ENCODE measurements around the gene ABCA6. TPM values are rescaled to one million over a fixed set of nuclear protein-coding genes. Genes with fewer than 3 reads are reported as not detected.

Gene ABCA6
- total and polyA plus RNA-seq, 2 of the 13 experiments (the other 11 are each of a cell fraction or from before 2014, with no cell fraction given) = 0.05 to 0.11 TPM

GRCh38 chr17:69042308-69042707, 99.4 kb downstream of the ABCA6 start (continued):
- TF ChIP-seq HHEX (CRISPR knock-in tag; IDR thresholded peaks at IDR 0.05) (no peak), SRSF4 (IDR thresholded peaks at IDR 0.05; ENCODE audit: low read depth, low read length, poor library complexity, severe bottlenecking) (no peak), ZNF512B (CRISPR knock-in tag; IDR thresholded peaks at IDR 0.05; ENCODE audit: borderline replicate concordance) (no peak), MED1 (CRISPR knock-in tag; IDR thresholded peaks at IDR 0.05) (peak; percentile 35; the same call in 1 of the 2 replicates), ZNF17 (CRISPR knock-in tag; IDR thresholded peaks at IDR 0.05) (no peak), ZNF276 (CRISPR knock-in tag; IDR thresholded peaks at IDR 0.05; ENCODE audit: low read depth) (no peak), KLF16 (CRISPR knock-in tag; IDR thresholded peaks at IDR 0.05) (no peak)

GRCh38 chr17:69031839-69032238, 109.9 kb downstream of the ABCA6 start:
- Histone ChIP-seq H3K27ac (ENCODE audit: extremely low read length, insufficient read depth, low read length) (no peak overlapping the region), H2AFZ (ENCODE audit: low read length) (peak overlapping the region; percentile 48), H3K36me3 (replicated peaks in 1 of 2; ENCODE audit: control insufficient read depth in 1 of 2, insufficient read depth in 2 of 2, low read length in 2 of 2) (no peaks in the 10 kb centered on the region), H3K79me2 (ENCODE audit: insufficient read depth, low read length) (no peaks in the 10 kb centered on the region), H3K4me2 (ENCODE audit: low read depth, low read length) (0 out of 2 replicates have a peak overlapping the region, but pooled peaks have one; percentile 10), H3K4me3 (replicated peaks in 1 of 3; ENCODE audit: insufficient read depth in 1 of 3, low read depth in 2 of 3, low read length in 3 of 3) (no peak overlapping the region), H3K9me3 (ENCODE audit: low read length) (peaks cover 4% of the 10 kb centered on the region; the same call in 1 of the 2 replicates), H4K20me1 (ENCODE audit: insufficient read depth, low read length) (no peaks in the 10 kb centered on the region), H3K9ac (ENCODE audit: insufficient read depth, low read depth, low read length) (no peak overlapping the region), H3K27me3 (ENCODE audit: control insufficient read depth in 1 of 2, insufficient read depth in 2 of 2, low read length in 2 of 2) (no peaks in the 10 kb centered on the region), H3K4me1 (ENCODE audit: insufficient read depth, low read length) (peaks cover 21% of the 10 kb centered on the region)
- ATAC-seq = peak; percentile 74
- no peak for FAIRE-seq
- no TSS peak for BruUV-seq (replicated peaks)
- 86% methylated on average over 3 of the region's 3 CpGs for WGBS (ENCODE audit: low lambda C conversion rate)
- in situ Hi-C loops (cut with HindIII; ENCODE audit: extremely low pct_ligation_motif_present, low pct_unique_long_range_greater_than_20kb) (no loop called here), intact Hi-C loops (cut with micrococcal nuclease; ENCODE audit: unreplicated experiment) (no loop called here)
- POLR2A ChIA-PET = no interaction called here
- CTCF ChIA-PET (ENCODE audit: low intra/inter-chr PET ratio, low total read pairs) = no interaction called here
- peak; percentile 11 for DNase-seq (ENCODE audit: low spot score)
- TF ChIP-seq PAXIP1 (CRISPR knock-in tag; conservative IDR thresholded peaks at IDR 0.05) (peak; percentile 56), ZIK1 (CRISPR knock-in tag; IDR thresholded peaks at IDR 0.05; ENCODE audit: borderline replicate concordance, low read depth) (no peak), USF2 (IDR thresholded peaks at IDR 0.05; ENCODE audit: low read depth, low read length) (no peak), USF2 (CRISPR knock-in tag; IDR thresholded peaks at IDR 0.05; ENCODE audit: borderline replicate concordance) (peak; percentile 64; the same call in 1 of the 2 replicates), MLLT10 (CRISPR knock-in tag; IDR thresholded peaks at IDR 0.05) (no peak)

Data from HepG2 (cell line).